HG02642 (cell line): Measurements from ENCODE around the gene RAVER1.

Experiments used
- ATAC-seq: cut with Tn5 transposase; IDR thresholded peaks from one replicate; pipeline ENCODE4 v1.9.1; 2021; ENCODE audit warnings: mild to moderate bottlenecking; ENCODE audit not compliant: unreplicated experiment, poor library complexity

RAVER1 gene

GRCh38 chr19:10321417-10321797 is 11.9 kb downstream of the RAVER1 start:
- ATAC-seq: no peak

GRCh38 chr19:10320602-10321416 is 12.5 kb downstream of the RAVER1 start:
- no peak for ATAC-seq

- no peak for ATAC-seq
Observed at GRCh38 chr19:10318807-10319682, 14.3 kb downstream of the RAVER1 start.

- no peak for ATAC-seq
Observed at GRCh38 chr19:10317857-10318462, 15.4 kb downstream of the RAVER1 start.

GRCh38 chr19:10317045-10317856 is 16.1 kb downstream of the RAVER1 start:
- no peak for ATAC-seq

GRCh38 chr19:10316229-10317044 is 16.9 kb downstream of the RAVER1 start:
- no peak for ATAC-seq

- ATAC-seq: no peak
Observed at GRCh38 chr19:10315335-10316214, 17.8 kb downstream of the RAVER1 start, which contains the start of gene FDX2. FDX2 (minus strand) TSS chr19:10316015; CDS start chr19:10315996, 19 bp downstream.

- ATAC-seq: no peak
Observed at GRCh38 chr19:10309423-10309822, 23.9 kb downstream of the RAVER1 start, which contains the start of gene ZGLP1. ZGLP1 (minus strand) TSS chr19:10309815.

GRCh38 chr19:10306327-10306726 is 27.0 kb downstream of the RAVER1 start:
- ATAC-seq: no peak

GRCh38 chr19:10305139-10305806 is 28.1 kb downstream of the RAVER1 start:
- no peak for ATAC-seq

GRCh38 chr19:10299545-10300458 is 33.5 kb downstream of the RAVER1 start:
- no peak for ATAC-seq

GRCh38 chr19:10295847-10296591 is 37.3 kb downstream of the RAVER1 start:
- ATAC-seq: no peak

GRCh38 chr19:10295305-10295846 is 38.0 kb downstream of the RAVER1 start:
- ATAC-seq: peak; percentile 40

GRCh38 chr19:10294368-10294697 is 39.0 kb downstream of the RAVER1 start:
- no peak for ATAC-seq

GRCh38 chr19:10293637-10294367 is 39.5 kb downstream of the RAVER1 start:
- no peak for ATAC-seq
